ENCODE measurements around the gene ID4. TPM values are rescaled to one million over a fixed set of nuclear protein-coding genes. Genes with fewer than 3 reads are reported as not detected.

ID4 gene
- total and polyA plus RNA-seq, 2 of the 8 experiments (the other 6 are each of a cell fraction or from before 2014, with no cell fraction given) = 2.0 to 8.3 TPM

GRCh38 chr6:19839788-19840187, 2.6 kb downstream of the ID4 start:
- 72% methylated on average over 1 of the region's 1 CpG; no CpG with 5 or more reads in 1 of the 2 experiments for WGBS, 2 experiments (ENCODE audit: extremely low coverage in 1 of 2, insufficient coverage in 1 of 2, insufficient read length in 1 of 2, insufficient replicate concordance in 2 of 2, low coverage in 1 of 2, low lambda C conversion rate in 2 of 2, missing lambda C conversion rate in 1 of 2)
- no peaks in the 10 kb centered on the region for H3K9me3 ChIP-seq (ENCODE audit: insufficient read depth in 2 of 2, low read depth in 1 of 2, low read length in 1 of 2)
- H2AK5ac ChIP-seq (ENCODE audit: low read depth, low read length) = no peak overlapping the region
- peaks cover 0 to 2% of the 10 kb centered on the region in 2 experiments for H4K20me1 ChIP-seq (replicated peaks in 1 of 2; ENCODE audit: control insufficient read depth in 1 of 2, insufficient read depth in 2 of 2, low read length in 2 of 2)
- ChIA-PET CTCF (ENCODE audit: partially characterized antibody) (interaction anchor here (1.3 kb wide), 1 partner anchor 11 kb away, joined by 4 read pairs; no protein-coding TSS in a partner anchor), POLR2A (ENCODE audit: partially characterized antibody) (interaction anchor here (0.9 to 1.3 kb wide), 7 partner anchors 8 to 815 kb away, joined by 3 to 4 read pairs (median 3); no protein-coding TSS in a partner anchor)
- H2BK120ac ChIP-seq (replicated peaks; ENCODE audit: low read depth, low read length) = no peak overlapping the region
- H3K27me3 ChIP-seq (replicated peaks in 1 of 4; ENCODE audit: control insufficient read depth in 3 of 4, extremely low read depth in 1 of 4, insufficient read depth in 3 of 4, low read length in 3 of 4) = peaks cover 0 to 4% (median 0%) of the 10 kb centered on the region in 4 experiments; a peak in 2 of 7 replicates
- H3K4me1 ChIP-seq (replicated peaks in 1 of 4; ENCODE audit: control insufficient read depth in 3 of 4, insufficient read depth in 4 of 4, low read length in 3 of 4) = peaks cover 0 to 8% (median 3%) of the 10 kb centered on the region in 4 experiments; a peak in 3 of 7 replicates
- no peak overlapping the region for H2AFZ ChIP-seq (ENCODE audit: low read length)
- no peak overlapping the region for H3K14ac ChIP-seq (ENCODE audit: insufficient read length)
- no peak overlapping the region for H2BK12ac ChIP-seq (ENCODE audit: low read depth, low read length)
- H3K79me2 ChIP-seq (ENCODE audit: control insufficient read depth in 1 of 2, insufficient read depth in 2 of 2, low read length in 2 of 2) = peaks cover 0 to 13% of the 10 kb centered on the region in 2 experiments; a peak in 2 of 4 replicates
- no peak overlapping the region for H2BK15ac ChIP-seq (ENCODE audit: low read length)
- no peak overlapping the region for H3K4ac ChIP-seq (replicated peaks; ENCODE audit: insufficient read length, low read depth, low read length)
- peak overlapping the region; percentile 29 to 56; a peak in 2 of 4 replicates for H3K4me2 ChIP-seq (ENCODE audit: insufficient read depth in 1 of 2, low read depth in 2 of 2, low read length in 2 of 2)
- no peaks in the 10 kb centered on the region for H3K79me1 ChIP-seq (ENCODE audit: low read depth, low read length)
- no peak overlapping the region for H3K18ac ChIP-seq (ENCODE audit: extremely low read depth, low read length)
- H3K36me3 ChIP-seq (ENCODE audit: control insufficient read depth in 2 of 4, insufficient read depth in 4 of 4, low read length in 3 of 4) = peaks cover 0 to 18% (median 0%) of the 10 kb centered on the region in 4 experiments; a peak in 1 of 8 replicates
- no peak overlapping the region for H4K8ac ChIP-seq (ENCODE audit: extremely low read depth, insufficient read depth, low read length)
- DNase-seq (ENCODE audit: low read depth in 1 of 2, low spot score in 2 of 2) (no peak), FAIRE-seq (no peak)
- peaks cover 18% of the 10 kb centered on the region for H3K23me2 ChIP-seq (ENCODE audit: low read depth, low read length)
- no peak overlapping the region; a peak in 1 of 7 replicates for H3K9ac ChIP-seq (replicated peaks in 1 of 4; ENCODE audit: extremely low read depth in 1 of 4, low read depth in 3 of 4, low read length in 3 of 4)
- no peak overlapping the region for H3K23ac ChIP-seq (ENCODE audit: insufficient read length)
- peak overlapping the region in 2 of 4 experiments; percentile 73 to 88; a peak in 4 of 8 replicates for H3K4me3 ChIP-seq (ENCODE audit: extremely low read depth in 1 of 4, insufficient read depth in 2 of 4, low read depth in 3 of 4, low read length in 4 of 4)
- H2BK20ac ChIP-seq (ENCODE audit: low read length) = no peak overlapping the region
- no peak overlapping the region for H2BK5ac ChIP-seq (ENCODE audit: low read depth, low read length)
- no peak overlapping the region for H3K56ac ChIP-seq (replicated peaks; ENCODE audit: insufficient read length, low read depth, low read length)
- H4K5ac ChIP-seq (ENCODE audit: insufficient read length, low read depth, low read length) = no peak overlapping the region
- no peak overlapping the region for H3K27ac ChIP-seq (ENCODE audit: low read depth, low read length)
- H4K91ac ChIP-seq (replicated peaks; ENCODE audit: insufficient read length, low read length) = no peak overlapping the region
- TF ChIP-seq CHD2 (IDR thresholded peaks at IDR 0.05; ENCODE audit: low read length) = no peak
- TF ChIP-seq KDM5A (IDR thresholded peaks at IDR 0.05; ENCODE audit: low read length) = no peak
- no peak for TF ChIP-seq NRF1 (IDR thresholded peaks at IDR 0.05; ENCODE audit: low read depth, low read length)
- no peak for TF ChIP-seq RBBP5 (IDR thresholded peaks at IDR 0.05; ENCODE audit: borderline replicate concordance, low read depth, low read length)
- TF ChIP-seq PHF8 (conservative IDR thresholded peaks at IDR 0.05; ENCODE audit: low read depth, low read length) = no peak
- TF ChIP-seq RXRA (IDR thresholded peaks at IDR 0.05; ENCODE audit: insufficient read depth, low read depth, low read length) = no peak
- no peak for TF ChIP-seq TEAD4 (IDR thresholded peaks at IDR 0.05; ENCODE audit: low read depth, low read length)
- no peak for TF ChIP-seq SIN3A (conservative IDR thresholded peaks at IDR 0.05 in 1 of 2, IDR thresholded peaks at IDR 0.05 in 1 of 2; ENCODE audit: low read depth in 1 of 2, low read length in 2 of 2)
- no peak for TF ChIP-seq CBX8 (IDR thresholded peaks at IDR 0.05; ENCODE audit: borderline replicate concordance, low read depth, low read length)
- no peak for TF ChIP-seq CHD1 (IDR thresholded peaks at IDR 0.05; ENCODE audit: low read depth, low read length)
- TF ChIP-seq JUND (IDR thresholded peaks at IDR 0.05; ENCODE audit: low read length) = no peak
- no peak for TF ChIP-seq POLR2A (IDR thresholded peaks at IDR 0.05; ENCODE audit: control extremely low read depth in 1 of 2, low read depth in 2 of 2, low read length in 2 of 2)
- no peak for TF ChIP-seq HDAC2 (IDR thresholded peaks at IDR 0.05; ENCODE audit: borderline replicate concordance in 1 of 2, low read depth in 2 of 2, low read length in 2 of 2)
- TF ChIP-seq, protein P1, sequence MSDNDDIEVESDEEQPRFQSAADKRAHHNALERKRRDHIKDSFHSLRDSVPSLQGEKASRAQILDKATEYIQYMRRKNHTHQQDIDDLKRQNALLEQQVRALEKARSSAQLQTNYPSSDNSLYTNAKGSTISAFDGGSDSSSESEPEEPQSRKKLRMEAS (IDR thresholded peaks at IDR 0.05) = no peak

Data from H1 (cell line).